Thyroid gland (tissue), 4 donors: ENCODE results near the gene HOXC4.

Experiments
- CTCF ChIP-seq, 6 experiments: fragments of 200-600 bp in 3 of 6; fragments of 450-650 bp in 3 of 6; sonication (generic) in 3 of 6; IDR thresholded peaks; one replicate each; pipeline ENCODE4 v1.5.1; 2016 to 2019; ENCODE audit warnings: antibody characterized with exemption in 6 of 6, mild to moderate bottlenecking in 2 of 6, inconsistent platforms in 1 of 6, moderate library complexity in 1 of 6
- POLR2A ChIP-seq, 2 donors: fragments of 450-650 bp; IDR thresholded peaks; one replicate each; pipeline ENCODE4 v1.6.1; 2017; ENCODE audit warnings: antibody characterized with exemption in 2 of 2, mild to moderate bottlenecking in 2 of 2, moderate library complexity in 1 of 2

- no peak for TF ChIP-seq CTCF (IDR thresholded peaks at IDR 0.05)
- no peak for TF ChIP-seq POLR2A (IDR thresholded peaks at IDR 0.05)
Measured at GRCh38 chr12:54030889-54031471, 22.7 kb upstream of the HOXC4 start.
